ENCODE measurements around the gene USP22. TPM values are rescaled to one million over a fixed set of nuclear protein-coding genes. Genes with fewer than 3 reads are reported as not detected.

Gene USP22
- total RNA-seq, 1 experiment from 2014 or later: 218 TPM

GRCh38 chr17:21049457-21049856 is 6.6 kb upstream of the USP22 start:
- no peak for DNase-seq (ENCODE audit: low read depth)

DNA sequence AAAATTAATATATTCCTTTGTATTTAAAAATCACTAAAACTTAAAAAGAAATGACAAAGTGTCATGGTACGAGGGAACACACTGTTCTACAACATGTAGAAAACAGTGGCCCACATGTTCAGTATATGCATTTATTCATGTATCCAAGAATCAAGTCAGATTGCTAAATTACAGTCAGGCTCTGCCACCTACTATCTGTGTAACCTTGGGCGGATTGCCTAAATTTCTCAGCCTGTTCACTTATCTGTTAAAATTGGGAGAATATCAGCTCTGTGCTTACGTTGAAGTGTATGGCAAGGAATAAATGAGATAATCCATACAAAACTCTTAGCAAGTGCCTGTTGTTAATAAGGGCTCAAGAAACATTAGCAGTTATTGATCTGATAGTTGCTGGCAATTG is 3.4 kb upstream of the USP22 start:
- no peak for DNase-seq (ENCODE audit: low read depth)

- DNase-seq (ENCODE audit: low read depth): no peak
Observed at GRCh38 chr17:21044971-21045370, 2.2 kb upstream of the USP22 start.

GRCh38 chr17:21043296-21044232 is 753 bp upstream of the USP22 start:
- DNase-seq (ENCODE audit: low read depth): peak; percentile 96

- DNase-seq (ENCODE audit: low read depth): peak; percentile 70
Observed at GRCh38 chr17:21041741-21042457, 912 bp downstream of the USP22 start.

DNA sequence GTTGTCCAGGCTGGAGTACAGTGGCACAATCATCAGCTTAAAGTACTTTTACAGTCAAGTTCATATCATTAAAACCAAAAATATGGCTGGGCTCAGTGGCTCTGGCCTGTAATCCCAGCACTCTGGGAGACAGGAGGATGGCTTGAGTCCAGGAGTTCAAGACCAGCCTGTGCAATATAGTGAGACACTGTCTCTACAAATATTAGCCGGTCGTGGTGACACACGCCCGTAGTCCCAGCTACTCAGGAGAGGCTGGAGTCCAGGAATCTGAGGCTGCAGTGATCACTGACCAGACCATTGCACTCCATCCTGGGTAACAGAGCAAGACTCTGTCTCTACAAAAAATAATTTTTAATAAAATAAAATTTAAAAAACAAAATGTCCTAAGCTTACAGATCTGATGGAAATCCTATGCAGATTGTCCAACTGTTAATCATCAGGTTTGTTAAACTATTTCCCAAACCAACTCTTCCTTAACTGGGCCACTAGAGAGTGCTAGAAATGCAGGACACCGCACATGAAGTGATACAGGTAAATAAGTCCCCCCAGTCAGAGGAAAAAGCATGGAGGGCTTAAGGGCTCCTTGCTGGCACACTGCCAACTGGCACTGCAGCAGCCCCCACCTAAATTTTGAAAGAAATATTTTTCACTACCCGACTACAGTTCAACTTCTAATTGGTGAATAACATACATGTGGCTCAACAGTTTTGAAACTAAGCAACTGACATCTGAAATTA is 2.8 kb downstream of the USP22 start:
- DNase-seq (ENCODE audit: low read depth): peak; percentile 63

GRCh38 chr17:21037117-21037803 is 5.6 kb downstream of the USP22 start:
- DNase-seq (ENCODE audit: low read depth): no peak

DNA sequence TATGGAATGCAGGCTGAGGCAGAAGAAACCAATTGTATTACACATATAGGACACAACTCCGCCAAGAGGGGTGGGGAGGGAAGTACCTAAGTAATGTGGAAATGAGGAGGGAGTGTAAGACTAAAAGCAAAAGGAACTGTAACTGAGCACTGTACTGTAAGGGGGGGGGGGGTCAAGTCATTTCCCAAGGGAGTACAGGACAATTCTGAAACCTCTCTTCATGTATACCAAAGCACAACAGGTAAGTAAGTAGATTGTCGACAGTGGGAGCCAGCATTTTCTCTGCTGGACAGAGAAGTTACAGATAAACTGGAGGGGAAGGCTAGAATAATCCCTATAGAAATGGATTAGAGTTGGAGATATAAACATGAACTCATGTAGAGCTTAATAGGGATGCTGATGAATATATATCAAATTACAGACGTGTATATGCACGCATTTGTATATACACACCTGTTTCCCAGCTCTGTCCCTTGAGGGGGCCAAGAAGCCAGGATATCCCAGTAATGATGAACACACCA is 6.4 kb downstream of the USP22 start:
- no peak for DNase-seq (ENCODE audit: low read depth)

DNA sequence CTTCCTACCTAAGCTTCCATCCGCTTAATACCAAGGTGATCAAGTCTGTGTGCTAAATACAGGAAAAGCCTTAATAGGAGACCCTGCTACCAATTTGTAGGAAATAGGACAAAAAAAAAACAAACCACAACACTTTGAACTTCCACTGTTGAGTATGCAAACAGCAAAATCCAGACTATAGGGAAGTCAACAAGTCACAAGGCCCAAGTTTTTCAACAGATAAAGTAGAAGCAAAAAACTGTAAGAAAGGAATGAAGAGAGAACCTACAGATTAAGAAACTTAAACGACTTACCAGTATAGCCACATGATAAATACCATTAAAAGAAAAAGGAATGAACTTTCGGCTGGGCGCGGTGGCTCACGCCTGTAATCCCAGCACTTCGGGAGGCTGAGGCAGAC is 7.4 kb downstream of the USP22 start:
- no peak for DNase-seq (ENCODE audit: low read depth)

DNA sequence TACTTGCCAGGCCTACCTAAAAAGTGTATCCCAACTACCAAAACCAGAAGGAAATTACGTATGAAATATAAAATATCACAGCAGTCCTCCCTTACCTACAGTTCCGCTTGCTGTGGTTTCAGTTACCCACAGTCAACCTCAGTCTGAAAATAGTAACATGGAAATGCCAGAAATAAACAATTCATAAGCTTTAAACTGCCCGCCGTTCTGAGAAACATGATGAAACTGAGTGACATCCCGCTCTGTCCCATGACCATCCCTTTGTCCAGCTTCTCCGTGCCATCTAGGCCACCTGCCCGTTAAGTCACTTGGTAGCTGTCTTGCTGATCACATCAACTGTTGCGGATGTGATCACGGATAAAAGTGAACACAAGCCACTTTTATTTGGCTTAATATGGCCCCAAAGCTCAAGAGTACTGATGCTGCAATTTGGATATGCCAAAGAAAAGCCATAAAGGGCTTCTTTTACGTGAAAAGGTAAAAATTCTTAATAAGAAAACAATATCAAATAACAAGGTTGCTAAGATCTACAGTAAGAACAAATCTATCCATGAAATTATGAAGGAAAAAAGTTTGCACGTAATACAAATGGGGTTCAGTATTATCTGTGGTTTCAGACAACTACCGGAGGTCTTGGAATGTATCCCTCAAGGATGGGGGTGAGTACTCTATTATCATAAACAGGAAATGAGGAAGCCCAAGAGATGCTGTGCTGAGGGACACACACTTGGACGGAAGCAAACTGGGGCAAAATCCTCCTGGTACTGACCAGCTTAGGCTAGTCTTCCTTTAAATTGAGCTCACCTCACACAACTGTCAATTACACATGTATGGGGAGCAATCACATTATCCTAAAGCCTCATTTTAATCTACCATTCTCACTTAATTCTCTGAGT is 8.2 kb downstream of the USP22 start:
- no peak for DNase-seq (ENCODE audit: low read depth)

DNA sequence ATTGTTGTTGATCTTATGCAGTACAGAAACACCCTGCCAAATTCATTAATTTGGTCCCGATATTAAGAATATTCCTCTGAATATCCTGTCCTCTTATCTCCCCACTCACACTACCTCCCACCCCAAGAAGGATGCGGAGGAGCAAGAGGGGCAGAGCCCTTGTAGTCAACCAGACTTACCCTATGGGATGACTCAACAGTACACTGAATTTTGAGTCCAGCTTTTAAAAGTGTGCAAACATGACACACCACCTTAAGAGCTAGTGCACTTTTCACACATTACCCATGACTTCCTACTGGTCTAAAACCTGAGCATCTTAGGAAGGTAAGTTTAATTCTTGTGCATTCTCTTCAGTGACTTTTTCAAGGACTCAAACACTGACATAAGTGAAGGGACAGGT is 9.5 kb downstream of the USP22 start:
- no peak for DNase-seq (ENCODE audit: low read depth)

DNA sequence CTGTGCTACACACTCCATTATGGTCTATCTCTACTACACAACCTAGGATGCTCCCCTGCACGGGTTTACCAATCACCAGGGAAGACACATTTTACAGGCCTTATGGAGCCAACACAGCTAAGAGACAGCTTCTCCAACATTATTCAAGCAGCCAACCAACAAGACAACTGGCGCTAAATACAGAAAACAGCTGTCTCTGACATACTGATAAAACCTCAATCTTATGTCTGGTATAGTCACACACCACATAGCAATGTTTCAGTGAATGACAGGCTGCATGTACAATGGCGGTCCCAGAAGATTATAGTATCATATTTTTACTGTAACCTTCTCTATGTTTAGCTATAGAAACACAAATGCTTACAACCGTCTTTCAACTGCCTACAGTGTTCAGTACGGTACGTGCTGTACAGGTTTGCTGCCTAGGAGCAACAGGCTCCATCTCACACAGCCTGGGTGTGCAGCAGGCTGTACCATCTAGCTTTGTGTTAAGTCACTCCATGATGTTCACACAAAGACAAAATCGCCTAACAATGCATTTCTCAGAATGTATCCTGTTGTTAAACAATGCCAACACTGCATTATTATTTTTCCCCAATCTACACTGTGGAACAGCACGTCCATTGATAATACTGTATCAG is 10.9 kb downstream of the USP22 start:
- no peak for DNase-seq (ENCODE audit: low read depth)

GRCh38 chr17:21030375-21030774 is 12.4 kb downstream of the USP22 start:
- DNase-seq (ENCODE audit: low read depth): no peak

DNA sequence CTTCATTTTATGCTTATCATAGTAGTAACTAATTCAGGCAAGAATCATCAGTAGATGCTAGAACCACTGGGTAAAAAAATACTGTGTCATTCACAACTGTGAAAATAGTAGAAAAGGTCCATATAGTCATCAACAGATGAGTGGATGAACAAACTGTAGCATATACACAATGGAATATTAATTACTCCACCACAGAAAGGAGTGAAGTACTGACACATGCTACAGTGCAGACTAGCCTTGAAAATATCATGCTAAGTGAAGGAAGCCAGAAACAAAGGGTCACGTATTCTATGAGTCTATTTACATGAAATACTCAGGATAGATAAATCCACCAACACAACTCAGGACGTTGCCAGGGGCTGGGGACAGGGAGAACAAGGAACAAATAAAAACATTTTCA is 13.3 kb downstream of the USP22 start:
- no peak for DNase-seq (ENCODE audit: low read depth)

DNA sequence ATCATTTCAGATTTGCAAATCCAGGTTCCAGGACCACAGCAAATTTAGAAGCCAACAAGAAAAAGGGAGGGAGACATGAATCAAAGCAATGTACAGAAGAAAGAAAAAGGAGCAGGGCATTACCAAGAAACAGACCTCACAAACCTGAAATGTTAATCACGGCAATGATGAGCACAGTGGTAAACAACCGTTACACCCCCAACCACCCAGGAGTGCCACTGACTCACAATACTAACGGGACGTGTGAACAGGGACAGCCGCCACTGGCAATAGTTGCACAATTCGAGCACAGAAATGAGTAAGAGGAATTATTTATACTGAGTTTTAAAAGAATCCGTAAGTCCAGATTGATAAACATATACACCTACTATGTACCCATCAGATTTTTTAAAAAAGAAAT is 13.8 kb downstream of the USP22 start:
- no peak for DNase-seq (ENCODE audit: low read depth)

GRCh38 chr17:21028192-21028591 is 14.6 kb downstream of the USP22 start:
- DNase-seq (ENCODE audit: low read depth): no peak

- DNase-seq (ENCODE audit: low read depth): no peak
Observed at GRCh38 chr17:21027031-21027430, 15.8 kb downstream of the USP22 start.

GRCh38 chr17:21025451-21025850 is 17.4 kb downstream of the USP22 start:
- no peak for DNase-seq (ENCODE audit: low read depth)

- no peak for DNase-seq (ENCODE audit: low read depth)
Observed at GRCh38 chr17:21024024-21024423, 18.8 kb downstream of the USP22 start.
